ENCODE results near the gene OTUD5.

The OTUD5 gene

DNA sequence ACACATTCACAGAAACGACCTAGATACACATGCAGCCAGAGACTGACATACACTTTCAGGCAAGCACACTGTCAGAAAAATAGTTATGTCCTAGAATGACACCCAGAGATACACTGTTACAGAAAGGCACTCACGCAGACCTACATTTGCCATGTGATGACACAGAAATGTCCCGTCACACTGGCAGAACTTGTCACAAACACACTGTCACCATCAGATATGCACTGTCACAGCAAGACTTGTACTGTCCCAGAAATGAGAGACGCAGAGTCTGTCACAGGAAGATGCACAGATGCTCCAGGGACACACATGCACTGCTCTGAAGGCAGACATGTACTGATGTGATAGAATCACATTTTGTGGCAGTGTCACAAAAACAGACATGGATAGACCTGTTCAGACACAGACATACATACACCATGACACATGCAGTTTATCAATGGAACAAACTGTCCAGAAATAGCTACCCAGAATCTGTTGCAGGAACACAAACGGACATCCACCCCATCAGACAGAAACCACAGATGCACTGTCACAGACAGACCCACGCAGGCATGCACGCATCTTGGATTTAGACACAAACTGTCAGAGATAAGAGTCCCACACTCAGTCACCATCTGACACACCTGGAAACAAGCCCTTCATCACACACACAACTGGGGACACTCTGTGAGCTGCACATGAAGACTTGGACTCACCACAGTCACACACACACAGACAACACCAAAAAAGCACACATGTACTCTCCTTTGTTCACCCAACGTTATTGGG, 37.3 kb downstream of the OTUD5 start:
- H3K4me3 ChIP-seq (ENCODE audit: low read depth, low read length), result no peak overlapping the region

DNA sequence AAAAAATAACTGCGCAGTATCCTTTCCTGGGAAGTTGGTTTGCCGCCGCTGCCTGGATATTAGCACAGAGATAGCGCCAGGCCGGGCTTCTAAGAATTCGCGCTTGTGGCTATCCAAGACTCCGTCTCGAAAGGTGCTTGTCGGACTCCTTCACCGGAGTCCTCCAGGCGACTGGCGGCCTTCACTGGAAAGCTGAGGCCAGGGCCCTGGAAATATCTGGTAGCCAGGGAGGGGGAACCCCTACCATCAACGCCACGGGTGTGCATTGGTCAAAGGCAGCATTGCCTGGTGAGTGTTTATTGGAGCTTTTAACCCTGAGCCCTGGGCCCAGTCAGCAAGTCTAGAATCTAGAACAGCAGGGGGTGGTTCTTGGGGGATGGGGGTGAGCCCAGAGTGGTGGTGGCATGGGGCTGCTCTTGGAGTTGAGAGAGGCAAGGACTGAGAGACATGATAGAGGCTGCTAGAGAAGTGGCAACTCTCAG, 38.0 kb downstream of the OTUD5 start:
- H3K27me3 ChIP-seq (ENCODE audit: insufficient read depth, low read length), result no peaks in the 10 kb centered on the region
- no peaks in the 10 kb centered on the region for H3K36me3 ChIP-seq (ENCODE audit: insufficient read depth, low read length)
- peak overlapping the region; percentile 87 for H3K4me3 ChIP-seq (ENCODE audit: low read depth, low read length)
- H3K79me2 ChIP-seq (ENCODE audit: control insufficient read depth, insufficient read depth, low read length, unreplicated experiment), result no peaks in the 10 kb centered on the region
- no peak overlapping the region for H2AFZ ChIP-seq (ENCODE audit: low read length, unreplicated experiment)
- peaks cover 10% of the 10 kb centered on the region for H3K4me1 ChIP-seq (ENCODE audit: control insufficient read depth, insufficient read depth, low read length, unreplicated experiment)
- peak overlapping the region; percentile 28; the same call in 1 of the 2 replicates for H3K27ac ChIP-seq (ENCODE audit: low read depth, low read length)

More for the DNA sequence above, 37.3 kb downstream of the OTUD5 start:
- Histone ChIP-seq H3K79me2 (ENCODE audit: control insufficient read depth, insufficient read depth, low read length, unreplicated experiment) (no peaks in the 10 kb centered on the region), H3K36me3 (ENCODE audit: insufficient read depth, low read length) (no peaks in the 10 kb centered on the region), H3K27ac (ENCODE audit: low read depth, low read length) (no peak overlapping the region), H3K27me3 (ENCODE audit: insufficient read depth, low read length) (no peaks in the 10 kb centered on the region), H3K4me1 (ENCODE audit: control insufficient read depth, insufficient read depth, low read length, unreplicated experiment) (peaks cover 10% of the 10 kb centered on the region), H2AFZ (ENCODE audit: low read length, unreplicated experiment) (no peak overlapping the region)

DNA sequence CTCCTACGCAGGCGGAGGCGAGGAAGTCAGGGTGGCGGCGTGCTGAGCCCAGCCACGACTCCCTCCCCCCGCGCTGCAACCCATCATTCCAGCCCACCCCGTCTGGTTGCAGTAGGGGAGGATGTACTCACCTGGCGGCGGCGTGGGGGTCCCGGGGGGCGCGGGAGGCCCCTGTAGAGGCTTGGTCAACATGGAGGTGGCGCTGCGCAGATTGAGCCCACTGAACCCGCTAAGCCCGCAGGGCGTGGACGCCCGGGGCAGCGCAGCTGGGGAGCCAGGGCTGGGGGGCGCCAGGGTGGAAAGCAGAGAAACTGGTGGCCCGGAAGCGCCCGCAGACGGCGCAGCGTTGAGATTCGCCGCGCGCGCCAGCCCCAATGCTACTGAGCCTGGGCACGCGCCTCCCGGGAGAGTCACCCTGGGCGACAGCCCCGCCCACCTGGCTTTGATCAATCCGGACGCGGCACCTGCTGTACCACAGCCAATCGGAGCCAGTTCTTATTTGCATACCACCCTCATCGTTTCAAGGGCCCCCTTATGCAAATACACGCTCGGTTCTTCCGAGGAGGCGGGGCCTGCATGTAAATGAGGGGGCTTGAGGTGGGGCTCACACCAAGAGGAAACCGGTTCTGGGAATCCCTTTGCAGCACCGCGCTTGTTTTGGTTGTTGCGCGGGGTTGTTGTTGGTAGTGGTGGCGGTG, 38.6 kb downstream of the OTUD5 start, which contains the start of gene PIM2:
Gene PIM2, minus strand, starts transcription at position 382 of the 698 bp plus-strand sequence. Its CDS starts 190 bp downstream, at position 192.
- no peaks in the 10 kb centered on the region for H3K79me2 ChIP-seq (ENCODE audit: control insufficient read depth, insufficient read depth, low read length, unreplicated experiment)
- H3K4me1 ChIP-seq (ENCODE audit: control insufficient read depth, insufficient read depth, low read length, unreplicated experiment), result peaks cover 10% of the 10 kb centered on the region
- peak within 1 kb of the TSS; percentile 87 for H3K4me3 ChIP-seq (ENCODE audit: low read depth, low read length)
- peak within 1 kb of the TSS; percentile 28; the same call in 1 of the 2 replicates for H3K27ac ChIP-seq (ENCODE audit: low read depth, low read length)
- no peak within 1 kb of the TSS for H2AFZ ChIP-seq (ENCODE audit: low read length, unreplicated experiment)
- H3K36me3 ChIP-seq (ENCODE audit: insufficient read depth, low read length), result no peaks in the 10 kb centered on the region
- H3K27me3 ChIP-seq (ENCODE audit: insufficient read depth, low read length), result no peaks in the 10 kb centered on the region

DNA sequence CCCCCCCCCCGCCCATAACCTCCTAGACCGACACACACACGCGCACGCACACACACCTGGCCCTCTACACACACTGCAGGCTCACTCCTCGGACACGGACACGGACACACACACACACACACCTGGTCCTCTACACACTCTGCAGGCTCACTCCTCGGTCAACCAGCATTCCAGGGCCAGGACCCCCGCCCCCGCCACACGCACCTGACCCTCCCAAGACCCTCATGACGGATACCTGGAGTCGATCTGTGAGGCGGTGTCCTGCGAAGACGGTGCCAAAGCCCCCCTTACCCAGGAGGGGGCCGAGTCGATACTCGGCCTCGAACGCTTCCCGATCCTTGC, 39.1 kb downstream of the OTUD5 start:
- H3K36me3 ChIP-seq (ENCODE audit: insufficient read depth, low read length), result no peaks in the 10 kb centered on the region
- no peak overlapping the region for H2AFZ ChIP-seq (ENCODE audit: low read length, unreplicated experiment)
- H3K79me2 ChIP-seq (ENCODE audit: control insufficient read depth, insufficient read depth, low read length, unreplicated experiment), result no peaks in the 10 kb centered on the region
- H3K4me3 ChIP-seq (ENCODE audit: low read depth, low read length), result peak overlapping the region; percentile 87
- H3K27ac ChIP-seq (ENCODE audit: low read depth, low read length), result no peak overlapping the region
- peaks cover 10% of the 10 kb centered on the region for H3K4me1 ChIP-seq (ENCODE audit: control insufficient read depth, insufficient read depth, low read length, unreplicated experiment)
- no peaks in the 10 kb centered on the region for H3K27me3 ChIP-seq (ENCODE audit: insufficient read depth, low read length)

DNA sequence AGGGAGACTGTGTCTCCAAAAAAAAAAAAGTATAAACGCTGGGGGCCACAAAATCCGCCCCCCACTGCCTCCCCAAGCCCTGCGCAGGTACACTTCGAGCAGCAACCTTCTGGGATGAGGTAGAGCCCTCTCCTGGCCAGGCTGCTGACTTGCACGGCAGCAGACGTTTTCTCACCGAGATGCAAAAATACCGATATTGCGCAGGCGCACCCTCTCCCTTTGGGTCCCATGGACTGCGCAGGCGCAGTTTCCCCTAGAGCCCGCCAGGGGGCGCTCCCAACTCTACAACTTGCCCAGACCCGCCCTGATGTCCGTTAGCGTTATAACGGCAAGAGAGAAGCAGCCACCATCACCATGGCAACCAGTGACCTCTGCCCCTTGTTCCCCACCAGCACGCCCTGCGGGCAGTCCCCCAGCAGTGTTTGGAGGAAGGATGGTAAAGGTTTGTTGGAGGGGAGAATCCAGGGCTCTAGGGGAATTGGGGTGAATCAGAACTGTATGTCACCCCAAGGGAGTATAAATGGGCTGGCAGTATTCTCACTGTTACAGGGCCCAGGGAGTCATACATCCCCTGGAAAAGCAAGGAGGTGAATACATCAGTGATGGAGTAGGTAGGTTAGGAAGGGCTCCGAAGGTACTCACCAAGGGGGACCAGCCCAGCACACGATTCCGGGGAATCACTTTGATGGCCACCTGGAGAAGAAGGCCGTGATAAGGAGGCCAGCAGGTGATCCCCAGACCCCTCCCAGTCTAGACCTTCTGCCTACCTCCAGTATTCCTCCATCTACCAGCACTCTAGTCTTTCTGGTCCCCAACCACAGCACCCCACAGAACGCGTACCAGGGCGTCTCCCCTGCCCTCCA, 40.0 kb downstream of the OTUD5 start:
- Histone ChIP-seq H3K27ac (ENCODE audit: low read depth, low read length) (no peak overlapping the region), H3K79me2 (ENCODE audit: control insufficient read depth, insufficient read depth, low read length, unreplicated experiment) (no peaks in the 10 kb centered on the region)

DNA sequence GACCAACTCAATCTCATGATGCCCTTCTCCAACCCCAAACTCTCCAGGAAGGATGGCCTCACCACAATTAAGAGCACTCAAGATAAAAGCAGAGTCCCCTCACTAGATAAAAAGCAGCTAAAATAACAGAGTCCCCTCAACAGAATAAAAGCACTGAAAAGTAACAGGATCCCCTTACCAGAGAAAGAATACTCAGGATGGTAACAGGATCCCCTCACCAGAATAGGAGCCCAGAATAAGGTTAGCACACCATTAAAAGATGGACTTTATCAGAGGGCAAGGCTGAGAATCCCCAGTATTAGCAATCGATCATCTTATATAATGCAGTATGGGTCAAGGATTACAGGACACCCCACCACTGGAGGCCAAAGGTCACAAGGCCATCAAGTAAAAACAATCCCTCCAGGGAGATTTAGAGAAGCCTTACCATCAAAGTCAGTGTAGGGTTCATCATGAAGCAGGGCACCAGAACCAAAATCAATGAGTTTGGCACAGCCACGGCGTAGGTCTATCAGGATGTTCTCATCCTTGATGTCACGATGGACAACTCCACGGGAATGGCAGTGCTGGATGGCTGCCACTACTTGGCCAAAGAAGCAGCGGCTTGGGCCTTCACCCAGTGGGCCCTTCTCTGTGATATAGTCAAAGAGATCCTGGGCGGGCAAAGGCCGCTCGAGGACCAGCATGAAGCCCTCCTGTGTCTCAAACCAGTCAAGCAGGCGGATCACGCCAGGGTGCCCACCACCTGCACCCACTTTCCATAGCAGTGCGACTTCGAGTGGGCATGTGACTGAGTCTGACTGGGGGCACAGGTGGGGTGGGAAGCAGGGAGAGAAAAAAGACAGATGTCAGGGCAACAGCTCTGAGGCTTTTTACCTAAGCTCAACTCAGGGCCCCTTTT, 42.6 kb downstream of the OTUD5 start:
- no peaks in the 10 kb centered on the region for H3K36me3 ChIP-seq (ENCODE audit: insufficient read depth, low read length)
- H3K27ac ChIP-seq (ENCODE audit: low read depth, low read length), result no peak overlapping the region
- H3K4me1 ChIP-seq (ENCODE audit: control insufficient read depth, insufficient read depth, low read length, unreplicated experiment), result peaks cover 7% of the 10 kb centered on the region
- H3K4me3 ChIP-seq (ENCODE audit: low read depth, low read length), result no peak overlapping the region
- no peak overlapping the region for H2AFZ ChIP-seq (ENCODE audit: low read length, unreplicated experiment)
- no peaks in the 10 kb centered on the region for H3K27me3 ChIP-seq (ENCODE audit: insufficient read depth, low read length)
- H3K79me2 ChIP-seq (ENCODE audit: control insufficient read depth, insufficient read depth, low read length, unreplicated experiment), result peaks cover 16% of the 10 kb centered on the region

More for the DNA sequence above, 40.0 kb downstream of the OTUD5 start:
- peaks cover 10% of the 10 kb centered on the region for H3K4me1 ChIP-seq (ENCODE audit: control insufficient read depth, insufficient read depth, low read length, unreplicated experiment)
- H3K4me3 ChIP-seq (ENCODE audit: low read depth, low read length), result peak overlapping the region; percentile 87
- no peaks in the 10 kb centered on the region for H3K27me3 ChIP-seq (ENCODE audit: insufficient read depth, low read length)
- no peak overlapping the region for H2AFZ ChIP-seq (ENCODE audit: low read length, unreplicated experiment)
- H3K36me3 ChIP-seq (ENCODE audit: insufficient read depth, low read length), result no peaks in the 10 kb centered on the region

DNA sequence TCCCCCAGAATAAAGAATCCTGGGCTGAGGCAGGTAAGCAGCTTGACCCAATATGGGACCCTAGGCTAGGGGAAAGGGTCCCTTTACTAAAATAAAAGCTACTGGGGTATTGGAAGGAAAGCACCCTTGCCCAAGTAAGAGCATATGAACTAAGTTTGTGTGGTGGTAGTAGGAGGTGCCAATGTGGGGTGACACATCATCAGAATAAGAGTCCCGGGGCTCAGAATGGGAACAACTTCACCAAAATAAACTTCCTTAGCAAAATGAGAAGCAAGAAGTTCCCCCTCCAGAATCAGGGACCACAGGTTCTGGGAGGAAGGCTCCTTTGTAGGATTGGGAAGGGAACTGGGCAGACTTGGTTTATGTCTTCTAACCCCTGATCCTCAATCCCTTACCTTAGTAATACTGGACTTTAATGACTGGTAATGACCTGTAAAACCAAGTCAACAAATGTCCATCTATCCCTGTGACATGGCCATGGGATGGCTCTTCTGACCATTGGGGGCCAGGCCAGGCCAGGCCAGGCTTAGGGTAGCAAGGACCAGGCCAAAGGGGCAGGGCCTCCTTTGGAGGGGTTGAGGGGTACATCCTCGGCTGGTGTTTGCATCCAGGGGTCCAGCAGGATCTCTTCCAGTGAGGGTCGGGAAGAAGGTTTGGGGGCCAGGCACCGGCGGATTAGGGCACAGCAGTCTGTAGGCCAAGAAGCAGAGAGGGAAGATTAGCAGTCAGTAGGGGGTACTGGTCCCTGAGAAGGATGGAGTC, 43.6 kb downstream of the OTUD5 start:
- H3K27me3 ChIP-seq (ENCODE audit: insufficient read depth, low read length), result no peaks in the 10 kb centered on the region
- H3K4me1 ChIP-seq (ENCODE audit: control insufficient read depth, insufficient read depth, low read length, unreplicated experiment), result no peaks in the 10 kb centered on the region
- H3K36me3 ChIP-seq (ENCODE audit: insufficient read depth, low read length), result no peaks in the 10 kb centered on the region
- no peak overlapping the region for H3K4me3 ChIP-seq (ENCODE audit: low read depth, low read length)
- H2AFZ ChIP-seq (ENCODE audit: low read length, unreplicated experiment), result no peak overlapping the region
- H3K27ac ChIP-seq (ENCODE audit: low read depth, low read length), result no peak overlapping the region
- peaks cover 25% of the 10 kb centered on the region for H3K79me2 ChIP-seq (ENCODE audit: control insufficient read depth, insufficient read depth, low read length, unreplicated experiment)

DNA sequence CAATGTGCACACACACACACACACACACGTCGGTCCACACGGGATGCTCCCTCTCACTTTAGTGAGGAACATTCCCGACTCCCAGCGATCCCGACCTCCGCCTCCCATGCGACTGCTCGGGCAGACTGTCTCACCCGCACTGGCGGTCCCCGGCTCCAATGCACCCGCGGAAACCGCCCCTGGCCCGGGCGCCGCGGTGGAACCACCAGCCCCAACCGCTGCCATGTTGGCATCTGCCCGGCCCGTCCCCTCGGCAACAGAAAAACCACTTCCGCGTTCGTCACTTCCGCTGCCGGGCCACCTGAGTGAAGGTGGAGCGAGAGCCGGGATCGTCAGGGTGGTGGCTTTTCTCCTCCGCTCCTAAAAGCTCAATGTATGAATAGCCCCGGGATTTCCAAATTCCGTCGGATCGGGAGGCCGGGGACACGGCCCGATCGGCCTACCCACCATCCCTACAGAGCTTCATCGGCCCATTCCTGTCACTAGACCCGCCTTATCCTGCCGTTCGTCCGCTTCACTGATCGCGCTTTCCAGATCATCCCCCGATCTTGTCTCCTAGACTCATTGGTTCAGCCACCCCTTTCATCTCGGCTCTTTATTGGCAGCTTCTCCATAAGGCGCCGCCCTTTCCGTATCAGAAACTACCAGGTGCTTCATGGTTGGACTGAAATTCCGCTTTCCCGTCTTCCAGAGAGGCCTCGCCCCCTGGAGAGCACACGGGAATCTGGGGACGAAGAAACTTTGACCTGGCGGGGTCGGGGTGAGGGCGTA, 45.8 kb downstream of the OTUD5 start, which contains the start of gene SLC35A2:
Gene SLC35A2, minus strand, starts transcription at position 235 of the 771 bp plus-strand sequence. Its CDS starts 10 bp downstream, at position 225.
- H2AFZ ChIP-seq (ENCODE audit: low read length, unreplicated experiment), result peak within 1 kb of the TSS; percentile 67
- H3K4me1 ChIP-seq (ENCODE audit: control insufficient read depth, insufficient read depth, low read length, unreplicated experiment), result no peaks in the 10 kb centered on the region
- H3K4me3 ChIP-seq (ENCODE audit: low read depth, low read length), result peak within 1 kb of the TSS; percentile 85
- H3K27ac ChIP-seq (ENCODE audit: low read depth, low read length), result peak within 1 kb of the TSS; percentile 52
- H3K36me3 ChIP-seq (ENCODE audit: insufficient read depth, low read length), result no peaks in the 10 kb centered on the region
- H3K27me3 ChIP-seq (ENCODE audit: insufficient read depth, low read length), result no peaks in the 10 kb centered on the region
- peaks cover 28% of the 10 kb centered on the region for H3K79me2 ChIP-seq (ENCODE audit: control insufficient read depth, insufficient read depth, low read length, unreplicated experiment)
